ENCODE results near the gene ZBTB7C. TPM values are rescaled to one million over a fixed set of nuclear protein-coding genes. Genes with fewer than 3 reads are reported as not detected.
A peak's percentile ranks its signal among the peaks of the same experiment; 100 is the strongest.
"Not testable (repeated sequence)": the region's sequence is repeated elsewhere in the genome, so short reads cannot be mapped to it uniquely, and the experiment has no call there.

ZBTB7C gene
- total RNA-seq, 2 donors from 2014 or later: not detected

- H3K36me3 Mint-ChIP-seq; H3K27ac Mint-ChIP-seq; H3K9me3 Mint-ChIP-seq; ATAC-seq; DNase-seq (ENCODE audit: low spot score in 2 of 2): not testable (repeated sequence)
Observed at GRCh38 chr18:48284011-48284410, 125.2 kb downstream of the ZBTB7C start.

GRCh38 chr18:48281460-48281859 is 127.7 kb downstream of the ZBTB7C start:
- DNase-seq (ENCODE audit: low spot score in 2 of 2); H3K9me3 Mint-ChIP-seq; ATAC-seq; H3K27ac Mint-ChIP-seq; H3K36me3 Mint-ChIP-seq: not testable (repeated sequence)

DNA sequence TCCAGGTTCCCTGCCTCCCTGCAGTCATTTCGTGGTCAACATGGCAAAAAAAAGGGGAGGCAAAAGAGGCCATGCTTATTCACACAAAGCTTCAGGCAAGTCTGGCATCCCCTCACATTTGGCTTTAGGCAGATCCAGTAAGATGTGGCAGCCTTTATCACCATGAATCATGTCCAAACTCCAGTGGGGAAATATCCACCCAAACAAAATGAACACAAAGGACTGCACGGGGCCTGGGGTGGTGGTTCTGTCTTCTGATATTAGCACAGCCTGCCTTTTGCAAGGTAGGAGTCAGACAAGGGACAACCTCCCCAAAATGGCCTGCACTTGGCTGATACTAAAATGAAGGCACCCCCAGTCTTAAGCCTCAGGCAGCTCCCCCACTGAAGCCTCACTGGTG is 129.9 kb downstream of the ZBTB7C start:
- no peaks in the 10 kb centered on the region for H3K9me3 Mint-ChIP-seq
- ATAC-seq: no peak
- no peak for DNase-seq (ENCODE audit: low spot score in 2 of 2)
- H3K27ac Mint-ChIP-seq: no peak overlapping the region
- H3K36me3 Mint-ChIP-seq: no peaks in the 10 kb centered on the region

DNA sequence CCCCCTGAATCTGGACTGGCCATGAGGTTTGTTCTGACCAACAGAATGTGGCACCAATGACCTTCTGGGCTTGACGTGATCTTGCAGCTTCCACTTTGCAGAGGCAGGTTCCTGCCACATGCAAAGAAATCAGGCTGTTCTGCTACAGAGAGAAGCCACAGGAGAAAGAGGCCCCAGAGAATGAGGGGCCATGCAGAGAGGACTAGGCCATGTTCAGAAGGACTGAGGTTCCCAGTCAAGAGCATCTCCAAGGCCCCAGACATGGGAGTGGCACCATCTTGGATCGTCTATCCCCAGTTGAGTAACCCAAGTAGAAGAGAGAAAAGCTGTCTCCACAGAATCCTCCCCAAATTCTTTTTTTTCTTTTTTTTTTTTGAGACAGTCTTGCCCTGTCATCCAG is 131.1 kb downstream of the ZBTB7C start:
- ATAC-seq: no peak
- no peaks in the 10 kb centered on the region for H3K9me3 Mint-ChIP-seq
- no peak overlapping the region for H3K27ac Mint-ChIP-seq
- no peaks in the 10 kb centered on the region for H3K36me3 Mint-ChIP-seq
- no peak for DNase-seq (ENCODE audit: low spot score in 2 of 2)

GRCh38 chr18:48274301-48274700 is 134.9 kb downstream of the ZBTB7C start:
- no peak for ATAC-seq

DNA sequence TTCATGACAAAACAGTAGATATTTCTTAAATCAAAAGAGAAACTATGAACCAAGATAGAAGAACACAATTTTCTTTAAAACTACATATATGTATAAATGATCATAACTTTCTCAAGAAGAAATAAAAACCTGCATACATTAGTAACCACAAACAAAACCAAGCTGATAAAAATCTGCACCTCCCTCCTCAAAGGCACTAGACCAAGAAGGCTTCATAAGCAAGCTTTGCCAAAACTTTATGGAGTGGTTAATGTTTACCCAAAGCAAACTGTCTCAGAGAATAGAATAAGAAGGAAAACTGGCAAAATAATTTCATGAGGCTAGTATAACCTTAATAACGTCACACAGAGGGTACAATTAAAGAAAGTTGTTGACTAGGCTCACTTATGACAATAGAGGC is 138.3 kb downstream of the ZBTB7C start:
- no peaks in the 10 kb centered on the region for H3K36me3 Mint-ChIP-seq
- no peak for ATAC-seq
- no peak for DNase-seq (ENCODE audit: low spot score in 2 of 2)
- peaks cover 4 to 6% of the 10 kb centered on the region in 2 donors for H3K9me3 Mint-ChIP-seq
- no peak overlapping the region for H3K27ac Mint-ChIP-seq

More at GRCh38 chr18:48274301-48274700, 134.9 kb downstream of the ZBTB7C start:
- DNase-seq (ENCODE audit: low spot score in 2 of 2): no peak
- Mint-ChIP-seq H3K27ac (no peak overlapping the region), H3K9me3 (peaks cover 0 to 4% of the 10 kb centered on the region in 2 donors), H3K36me3 (no peaks in the 10 kb centered on the region)

DNA sequence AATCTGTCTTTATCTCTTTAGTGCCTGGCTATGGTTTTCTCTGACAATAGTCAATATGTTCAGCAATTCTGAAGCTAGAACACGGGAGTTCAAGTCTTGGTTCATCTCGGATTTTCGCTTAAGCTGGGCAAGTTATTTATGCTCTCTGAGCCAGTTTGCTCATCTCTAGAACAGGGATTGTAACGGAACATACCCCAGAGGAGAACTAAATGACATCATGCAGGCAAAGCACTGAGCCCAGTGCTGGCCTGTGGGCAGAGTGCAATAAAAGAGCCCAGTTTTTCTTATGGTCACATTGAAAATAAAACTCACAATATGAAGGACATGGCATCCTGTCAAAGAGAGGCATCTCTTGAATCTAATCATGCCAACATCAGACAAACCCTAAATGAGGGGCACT is 143.9 kb downstream of the ZBTB7C start:
- DNase-seq (ENCODE audit: low spot score in 2 of 2): no peak
- Mint-ChIP-seq H3K27ac (no peak overlapping the region), H3K36me3 (no peaks in the 10 kb centered on the region), H3K9me3 (peaks cover 4 to 6% of the 10 kb centered on the region in 2 donors)
- ATAC-seq: no peak

- no peak for ATAC-seq
- H3K27ac Mint-ChIP-seq: no peak overlapping the region
- peaks cover 0 to 6% of the 10 kb centered on the region in 2 donors for H3K9me3 Mint-ChIP-seq
- DNase-seq (ENCODE audit: low spot score in 2 of 2): no peak
- no peaks in the 10 kb centered on the region for H3K36me3 Mint-ChIP-seq
Observed at GRCh38 chr18:48263914-48264902, 145.0 kb downstream of the ZBTB7C start.

DNA sequence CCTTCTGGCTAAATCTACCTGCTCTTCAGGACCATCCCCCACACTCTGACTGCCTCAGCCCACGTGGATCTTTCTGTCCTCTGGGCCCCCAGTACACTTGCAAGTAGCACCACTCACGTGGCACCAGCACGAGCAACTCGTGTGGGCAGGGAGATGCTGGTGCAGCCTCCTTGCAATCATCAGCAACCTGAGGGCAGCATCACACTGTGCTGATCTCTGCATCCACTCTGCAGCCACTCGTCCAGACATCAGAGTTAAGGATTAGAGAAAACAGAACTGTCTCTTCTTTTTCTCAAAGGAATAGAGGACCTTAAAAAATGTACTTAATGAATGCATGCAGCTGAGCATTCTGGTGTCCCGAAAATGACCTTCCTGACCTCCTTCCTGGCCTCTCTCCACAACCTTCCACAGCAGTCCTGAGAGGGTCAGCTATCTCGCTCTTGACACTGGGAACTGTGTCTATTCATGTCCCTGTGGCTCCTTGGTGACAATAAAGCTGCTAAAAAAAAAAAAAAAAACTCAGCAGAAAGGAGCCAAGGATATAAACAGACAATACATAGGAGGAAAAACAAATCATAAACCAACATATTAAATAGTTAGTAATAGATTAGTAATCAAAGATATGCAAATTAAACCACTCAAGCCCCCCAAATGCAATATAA is 145.9 kb downstream of the ZBTB7C start:
- DNase-seq (ENCODE audit: low spot score in 2 of 2) (no peak), ATAC-seq (no peak)
- peaks cover 0 to 6% of the 10 kb centered on the region in 2 donors for H3K9me3 Mint-ChIP-seq
- peak overlapping the region in 1 of 2 donors; percentile 51 for H3K27ac Mint-ChIP-seq
- no peaks in the 10 kb centered on the region for H3K36me3 Mint-ChIP-seq

GRCh38 chr18:48260237-48260636 is 148.9 kb downstream of the ZBTB7C start:
- Mint-ChIP-seq H3K36me3 (no peaks in the 10 kb centered on the region), H3K27ac (no peak overlapping the region), H3K9me3 (peaks cover 4 to 9% of the 10 kb centered on the region in 2 donors)
- ATAC-seq (no peak), DNase-seq (ENCODE audit: low spot score in 2 of 2) (no peak)

GRCh38 chr18:48256848-48257247 is 152.3 kb downstream of the ZBTB7C start:
- ATAC-seq: no peak
- H3K9me3 Mint-ChIP-seq: peaks cover 14 to 16% of the 10 kb centered on the region in 2 donors
- no peaks in the 10 kb centered on the region for H3K36me3 Mint-ChIP-seq
- no peak for DNase-seq (ENCODE audit: low spot score in 2 of 2)
- H3K27ac Mint-ChIP-seq: no peak overlapping the region

- Mint-ChIP-seq H3K9me3 (peaks cover 14 to 16% of the 10 kb centered on the region in 2 donors), H3K27ac (no peak overlapping the region), H3K36me3 (no peaks in the 10 kb centered on the region)
- no peak for ATAC-seq
- DNase-seq (ENCODE audit: low spot score in 2 of 2): no peak
Observed at GRCh38 chr18:48254077-48254602, 155.0 kb downstream of the ZBTB7C start.

GRCh38 chr18:48252525-48252924 is 156.7 kb downstream of the ZBTB7C start:
- H3K36me3 Mint-ChIP-seq: no peaks in the 10 kb centered on the region
- ATAC-seq: no peak
- H3K9me3 Mint-ChIP-seq: peaks cover 14 to 23% of the 10 kb centered on the region in 2 donors
- H3K27ac Mint-ChIP-seq: no peak overlapping the region
- no peak for DNase-seq (ENCODE audit: low spot score in 2 of 2)

GRCh38 chr18:48250918-48251317 is 158.3 kb downstream of the ZBTB7C start:
- DNase-seq (ENCODE audit: low spot score in 2 of 2) (no peak), ATAC-seq (no peak)
- no peak overlapping the region for H3K27ac Mint-ChIP-seq
- peaks cover 13 to 19% of the 10 kb centered on the region in 2 donors for H3K9me3 Mint-ChIP-seq
- H3K36me3 Mint-ChIP-seq: no peaks in the 10 kb centered on the region

- no peak for DNase-seq (ENCODE audit: low spot score in 2 of 2)
- peaks cover 13 to 14% of the 10 kb centered on the region in 2 donors for H3K9me3 Mint-ChIP-seq
- no peak overlapping the region for H3K27ac Mint-ChIP-seq
- ATAC-seq: no peak
- no peaks in the 10 kb centered on the region for H3K36me3 Mint-ChIP-seq
Observed at GRCh38 chr18:48250362-48250907, 158.7 kb downstream of the ZBTB7C start.

DNA sequence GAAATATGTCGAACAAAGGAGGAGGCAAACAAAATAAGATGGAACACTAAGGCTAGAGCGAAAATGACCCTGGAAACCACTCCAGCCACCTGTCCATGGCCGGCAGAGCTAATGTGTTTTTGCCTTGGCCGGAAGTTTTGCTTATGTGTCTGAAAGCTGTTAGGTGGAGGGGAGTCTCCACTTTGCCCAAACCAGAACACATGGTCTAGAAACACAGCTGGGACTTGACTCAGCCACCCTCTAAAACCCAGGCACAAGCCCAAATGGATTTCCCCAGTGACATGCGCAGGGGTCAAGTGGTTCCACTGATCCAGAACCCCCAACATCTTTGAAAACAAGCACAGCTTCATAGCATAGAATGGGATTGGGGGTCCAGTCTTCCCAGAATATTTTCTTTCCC is 159.3 kb downstream of the ZBTB7C start:
- H3K9me3 Mint-ChIP-seq: peaks cover 13 to 14% of the 10 kb centered on the region in 2 donors
- no peaks in the 10 kb centered on the region for H3K36me3 Mint-ChIP-seq
- no peak overlapping the region for H3K27ac Mint-ChIP-seq
- ATAC-seq (no peak), DNase-seq (ENCODE audit: low spot score in 2 of 2) (no peak)

- Mint-ChIP-seq H3K36me3 (peaks cover 0 to 16% of the 10 kb centered on the region in 2 donors), H3K9me3 (peaks cover 7 to 20% of the 10 kb centered on the region in 2 donors)
Observed at GRCh38 chr18:48244530-48244929, 164.7 kb downstream of the ZBTB7C start.

More at GRCh38 chr18:48244530-48244929, 164.7 kb downstream of the ZBTB7C start:
- no peak for ATAC-seq
- DNase-seq (ENCODE audit: low spot score in 2 of 2): no peak
- no peak overlapping the region for H3K27ac Mint-ChIP-seq
